Measurements from ENCODE around the gene SFXN3. TPM values are rescaled to one million over a fixed set of nuclear protein-coding genes. Genes with fewer than 3 reads are reported as not detected.

The SFXN3 gene
- total and polyA plus RNA-seq, 11 donors: 11.7 to 37.4 (median 17.8) TPM

DNA sequence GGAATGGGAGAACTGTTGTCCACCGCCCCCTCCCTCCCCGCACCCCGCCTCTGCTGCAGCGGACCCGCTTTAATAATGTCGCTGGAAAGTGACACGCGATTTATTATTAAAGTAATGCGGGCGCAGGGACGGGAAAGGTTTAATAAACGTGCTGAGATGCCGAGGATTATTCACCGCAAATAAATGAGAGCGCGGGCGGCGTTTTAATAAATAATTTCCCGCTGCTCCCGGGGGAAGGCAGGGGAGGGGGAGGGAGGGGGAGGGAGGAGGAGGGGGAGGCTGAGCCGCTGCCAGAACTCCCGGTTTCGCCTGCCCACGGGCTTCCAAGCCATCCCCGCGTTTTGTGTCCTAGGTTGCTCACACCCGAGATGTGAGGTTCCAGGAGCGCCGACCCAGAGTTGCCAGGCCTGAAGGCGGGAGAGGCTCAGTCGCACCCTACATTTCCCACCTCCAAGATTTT, 35.9 kb downstream of the SFXN3 start:
- ATAC-seq (peak in 2 of 4 donors; percentile 3 to 8), DNase-seq (peak in 1 of 5 donors; percentile 38)
- peak overlapping the region; percentile 37 to 66 (median 57) for H3K4me3 ChIP-seq
- H3K27me3 ChIP-seq: peaks cover 0 to 34% (median 2%) of the 10 kb centered on the region in 9 donors
- H3K9me3 ChIP-seq: no peaks in the 10 kb centered on the region
- H3K36me3 ChIP-seq: no peaks in the 10 kb centered on the region
- peaks cover 0 to 70% (median 43%) of the 10 kb centered on the region in 12 donors for H3K4me1 ChIP-seq
- 1 to 3% (median 2%) methylated on average over 29 to 31 of the region's 31 CpGs for WGBS, 4 donors
- TF ChIP-seq POLR2A (IDR thresholded peaks at IDR 0.05) (no peak), CTCF (IDR thresholded peaks at IDR 0.05) (peak in 1 of 12 donors; percentile 8)
- peak overlapping the region; percentile 66 to 99 (median 84) for H3K27ac ChIP-seq
- intact Hi-C loops (cut with DNase I): loop anchor here in 7 of 10 donors (1.0 to 10.0 kb wide), 6 partner anchors 9 to 72 kb away; partner anchors contain the start of genes LZTS2 (in 2 of the 7), PDZD7 (in 1 of the 7) and SFXN3 (in 1 of the 7)

DNA sequence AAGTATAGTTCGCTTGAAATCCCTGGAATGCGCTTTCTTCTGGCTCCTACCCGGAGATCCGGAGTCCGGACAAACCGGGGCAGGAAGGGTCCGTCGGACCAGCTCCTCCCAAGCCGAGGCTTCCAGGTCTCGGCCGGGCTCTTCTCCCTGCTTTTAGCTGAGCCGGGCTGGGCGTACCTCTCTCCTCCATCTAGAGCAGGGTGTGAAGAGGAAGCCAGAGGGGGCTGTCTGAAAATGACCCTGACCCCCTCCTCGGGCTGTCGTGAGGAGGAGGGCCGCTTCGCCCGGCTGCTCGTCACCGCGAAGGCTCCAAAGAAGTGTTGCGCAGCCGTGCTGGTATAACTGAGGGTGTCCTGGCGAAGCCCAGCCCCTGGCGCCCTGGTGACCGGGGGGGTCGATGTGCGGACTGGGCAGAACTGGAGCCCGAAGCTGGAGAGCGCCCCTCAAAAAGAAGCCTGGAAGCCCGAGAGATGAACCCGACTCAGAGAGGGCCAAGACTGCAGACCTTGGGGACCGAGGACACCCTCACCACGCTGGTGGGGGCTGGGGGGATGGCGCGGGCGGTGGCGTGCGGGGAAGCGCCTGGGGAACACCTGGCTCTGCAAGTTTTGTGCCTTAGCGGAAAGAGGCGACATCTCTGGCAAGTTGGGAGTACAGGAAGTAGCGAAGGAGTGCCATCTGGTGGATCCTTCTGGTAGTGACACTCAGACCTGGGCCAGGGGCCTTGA, 36.5 kb downstream of the SFXN3 start:
- peak; percentile 86 to 95 (median 92) for TF ChIP-seq CTCF (IDR thresholded peaks at IDR 0.05)
- no peak for TF ChIP-seq POLR2A (IDR thresholded peaks at IDR 0.05)
- peak overlapping the region; percentile 37 to 66 (median 57) for H3K4me3 ChIP-seq
- H3K4me1 ChIP-seq: peaks cover 0 to 70% (median 38%) of the 10 kb centered on the region in 12 donors
- no peaks in the 10 kb centered on the region for H3K9me3 ChIP-seq
- intact Hi-C loops (cut with DNase I): loop anchor here in 7 of 10 donors (1.0 to 10.0 kb wide), 7 partner anchors 8 to 73 kb away; partner anchors contain the start of genes LZTS2 (in 2 of the 7), PDZD7 (in 1 of the 7) and SFXN3 (in 1 of the 7)
- H3K27me3 ChIP-seq: peaks cover 0 to 34% (median 8%) of the 10 kb centered on the region in 9 donors
- WGBS, 4 donors: 1% methylated on average over 21 to 43 of the region's 43 CpGs
- no peaks in the 10 kb centered on the region for H3K36me3 ChIP-seq
- DNase-seq (peak; percentile 71 to 75 (median 73)), ATAC-seq (peak in 3 of 4 donors; percentile 36 to 55 (median 52))
- H3K27ac ChIP-seq: peak overlapping the region in 11 of 12 donors; percentile 1 to 99 (median 85)

GRCh38 chr10:101069441-101069840, 38.4 kb downstream of the SFXN3 start:
- H3K9me3 ChIP-seq: no peaks in the 10 kb centered on the region
- no peak overlapping the region for H3K27ac ChIP-seq
- DNase-seq (no peak), ATAC-seq (no peak)
- peaks cover 0 to 34% (median 20%) of the 10 kb centered on the region in 9 donors for H3K27me3 ChIP-seq
- H3K4me3 ChIP-seq: no peak overlapping the region
- peaks cover 0 to 58% (median 22%) of the 10 kb centered on the region in 12 donors for H3K4me1 ChIP-seq
- intact Hi-C loops (cut with DNase I): loop anchor here in 3 of 10 donors (5.0 to 10.0 kb wide), 3 partner anchors 37 to 75 kb away; partner anchors contain the start of genes LZTS2 (in 2 of the 3), PDZD7 (in 1 of the 3) and SFXN3 (in 1 of the 3)
- TF ChIP-seq POLR2A (IDR thresholded peaks at IDR 0.05) (no peak), CTCF (IDR thresholded peaks at IDR 0.05) (no peak)
- no peaks in the 10 kb centered on the region for H3K36me3 ChIP-seq
- 83 to 89% (median 87%) methylated on average over 5 of the region's 5 CpGs for WGBS, 4 donors

GRCh38 chr10:101070098-101070497, 39.1 kb downstream of the SFXN3 start:
- 88 to 95% (median 90%) methylated on average over 3 of the region's 3 CpGs for WGBS, 4 donors
- no peak overlapping the region for H3K4me3 ChIP-seq
- no peaks in the 10 kb centered on the region for H3K36me3 ChIP-seq
- intact Hi-C loops (cut with DNase I): no loop called here
- TF ChIP-seq CTCF (IDR thresholded peaks at IDR 0.05) (no peak), POLR2A (IDR thresholded peaks at IDR 0.05) (no peak)
- H3K4me1 ChIP-seq: peaks cover 0 to 57% (median 20%) of the 10 kb centered on the region in 12 donors
- H3K27ac ChIP-seq: no peak overlapping the region
- H3K9me3 ChIP-seq: no peaks in the 10 kb centered on the region
- H3K27me3 ChIP-seq: peaks cover 0 to 39% (median 27%) of the 10 kb centered on the region in 9 donors
- ATAC-seq (no peak), DNase-seq (no peak)

Measured in heart left ventricle (tissue), 16 donors.